ENCODE results near the gene COL2A1.

Gene COL2A1

DNA sequence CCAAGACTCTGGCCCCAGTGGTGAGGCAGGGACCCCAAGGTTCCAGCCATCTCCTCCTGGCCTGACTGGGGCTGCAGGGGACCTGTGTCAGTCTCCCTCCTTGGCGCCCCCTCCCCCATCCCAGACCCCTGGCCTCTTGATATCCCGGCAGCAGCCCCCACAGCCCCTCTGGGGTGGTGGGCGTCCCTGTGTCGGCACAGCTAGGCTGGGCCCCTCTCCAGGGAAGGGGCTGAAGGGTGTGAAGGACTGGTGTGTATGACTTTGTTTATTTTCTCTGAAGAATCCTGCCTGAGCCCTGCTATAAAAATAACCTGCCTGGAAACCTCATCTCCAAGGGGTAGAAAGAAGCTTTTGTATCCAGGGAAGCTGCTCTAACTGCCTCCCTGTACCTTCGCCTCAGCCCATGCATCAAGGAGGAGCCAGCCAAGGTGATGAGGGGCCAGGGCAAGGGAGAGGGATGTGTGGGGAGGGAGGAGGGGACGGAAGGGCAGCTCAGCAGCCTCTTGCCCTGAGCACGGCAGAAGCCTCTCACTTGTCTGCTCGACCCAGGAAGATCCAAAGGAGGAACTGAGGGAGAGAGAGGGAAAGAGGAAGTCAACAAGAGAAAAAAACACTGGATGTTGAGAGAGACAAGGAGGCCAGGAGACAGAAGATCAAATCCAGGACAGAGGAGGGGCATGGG lies 25.4 kb upstream of the COL2A1 start:
- DNase-seq = no peak

- DNase-seq = no peak
Observed at GRCh38 chr12:48028541-48029431, 24.5 kb upstream of the COL2A1 start.

DNA sequence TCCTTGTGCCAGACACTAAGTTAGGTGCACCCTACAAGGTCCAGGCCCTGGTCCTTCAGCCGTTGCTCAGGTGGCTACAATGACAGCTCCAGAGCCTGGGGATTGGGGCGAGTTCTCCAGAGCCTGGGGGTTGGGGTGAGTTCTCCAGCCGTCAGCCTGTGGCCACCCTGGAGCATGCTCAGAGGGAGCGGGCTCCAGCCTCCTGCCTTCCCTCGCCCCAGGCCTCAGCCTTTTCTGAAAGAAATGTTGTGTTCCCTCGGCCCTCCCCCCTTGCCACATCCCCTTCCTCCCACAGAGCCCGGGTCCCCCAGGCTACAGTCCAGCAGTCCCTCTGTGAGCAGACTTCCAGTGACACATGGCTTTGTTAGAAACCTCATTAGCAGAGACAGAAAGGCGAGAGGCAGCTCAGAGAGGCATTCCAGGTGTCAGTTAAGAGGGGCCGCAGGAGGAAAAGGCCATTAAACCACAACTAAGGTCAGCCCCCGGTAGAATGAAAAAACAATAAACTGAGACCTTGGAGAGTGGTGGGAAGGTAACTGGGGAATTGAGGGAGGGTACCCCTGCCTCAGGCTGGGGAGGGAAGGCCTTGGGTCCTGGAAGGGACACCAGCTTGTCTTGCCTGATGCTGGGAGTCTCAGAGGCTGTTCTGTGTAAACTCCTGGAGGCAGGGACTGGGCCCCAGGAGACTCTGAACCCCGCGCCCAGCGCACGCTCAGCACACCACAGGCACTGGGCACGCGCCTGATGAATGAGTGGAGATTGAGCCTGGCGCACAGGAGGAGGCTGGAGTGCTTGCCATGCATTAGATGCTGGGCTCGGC lies 23.1 kb upstream of the COL2A1 start:
- DNase-seq = no peak

DNA sequence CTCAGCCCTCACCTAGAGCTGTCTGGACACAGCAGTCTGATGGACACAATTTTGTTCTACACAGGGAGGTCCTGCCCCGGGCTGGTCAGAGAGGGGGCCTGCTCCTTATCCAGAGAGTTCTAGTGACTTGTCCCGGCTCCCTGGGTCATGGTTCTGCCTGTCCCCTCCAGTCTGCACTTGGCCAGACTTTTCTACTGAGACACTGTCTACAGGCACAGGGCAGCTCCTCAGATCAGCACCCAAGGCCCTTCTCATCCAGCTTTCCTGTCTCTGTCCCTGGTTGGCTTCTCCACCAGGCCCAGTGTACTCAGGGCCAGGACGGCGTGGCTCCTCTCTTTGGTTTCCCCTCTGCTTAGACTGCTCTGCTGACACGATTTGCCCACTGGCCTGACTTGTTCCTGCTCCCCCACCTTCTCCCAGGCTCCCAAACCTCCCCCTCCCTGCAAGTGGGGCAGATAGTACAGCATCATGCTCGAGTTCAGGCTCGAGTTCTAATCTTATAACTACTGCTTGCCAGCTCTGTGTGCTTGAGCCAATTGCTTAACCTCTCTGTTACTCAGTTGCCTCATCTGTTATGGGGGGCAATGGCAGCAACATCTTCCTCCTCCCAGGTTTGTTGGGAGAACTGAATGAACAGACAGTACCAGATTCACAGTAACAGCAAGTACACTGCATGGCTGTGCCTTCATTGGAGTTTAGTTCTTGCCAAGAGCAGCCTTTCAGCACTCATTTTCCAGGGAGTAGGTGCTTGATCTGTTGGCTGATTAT lies 22.0 kb upstream of the COL2A1 start:
- no peak for DNase-seq

GRCh38 chr12:48025281-48025680 lies 21.0 kb upstream of the COL2A1 start:
- DNase-seq = no peak

DNA sequence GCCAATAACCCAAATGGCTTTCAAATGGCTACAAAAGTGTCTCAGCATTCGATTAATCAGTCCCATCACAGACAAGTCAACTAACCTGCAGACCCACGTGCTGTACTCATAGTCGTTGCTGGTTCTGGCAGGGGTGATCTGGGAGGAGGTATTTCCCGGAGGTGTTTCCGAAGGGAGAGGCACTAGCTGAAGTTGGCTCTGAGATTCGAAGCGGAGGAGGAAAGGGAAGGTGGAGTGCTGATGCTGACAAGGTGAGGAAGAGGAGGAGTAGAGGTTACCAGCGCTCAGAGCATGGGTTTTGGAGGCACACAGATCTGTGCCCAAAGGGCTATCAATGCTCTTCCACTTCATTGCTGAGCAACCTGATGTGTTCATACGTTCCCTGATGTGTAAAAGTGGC lies 20.5 kb upstream of the COL2A1 start:
- no peak for DNase-seq

DNA sequence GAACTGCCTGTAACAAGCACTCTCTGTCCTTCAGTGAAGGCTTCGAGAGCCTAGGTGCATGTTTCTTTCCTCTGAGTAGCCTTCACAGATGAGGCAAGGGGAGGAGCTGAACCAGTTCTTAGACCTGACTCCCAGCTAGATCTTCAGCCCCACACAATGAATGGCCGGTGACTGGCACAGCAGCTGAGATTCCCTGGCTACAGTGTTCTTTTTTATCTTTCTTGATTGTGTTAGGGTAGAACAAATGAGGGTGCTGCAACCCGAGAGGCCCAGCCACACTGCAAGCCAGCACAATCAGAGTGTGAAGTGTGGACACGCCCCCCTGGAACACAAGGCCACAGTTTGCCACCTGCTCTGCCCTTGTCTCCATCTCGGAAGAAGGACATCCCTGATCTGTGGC lies 19.1 kb upstream of the COL2A1 start:
- DNase-seq = no peak

GRCh38 chr12:48022676-48023385 lies 18.6 kb upstream of the COL2A1 start:
- DNase-seq = no peak

GRCh38 chr12:48022180-48022521 lies 17.9 kb upstream of the COL2A1 start:
- DNase-seq = no peak

DNA sequence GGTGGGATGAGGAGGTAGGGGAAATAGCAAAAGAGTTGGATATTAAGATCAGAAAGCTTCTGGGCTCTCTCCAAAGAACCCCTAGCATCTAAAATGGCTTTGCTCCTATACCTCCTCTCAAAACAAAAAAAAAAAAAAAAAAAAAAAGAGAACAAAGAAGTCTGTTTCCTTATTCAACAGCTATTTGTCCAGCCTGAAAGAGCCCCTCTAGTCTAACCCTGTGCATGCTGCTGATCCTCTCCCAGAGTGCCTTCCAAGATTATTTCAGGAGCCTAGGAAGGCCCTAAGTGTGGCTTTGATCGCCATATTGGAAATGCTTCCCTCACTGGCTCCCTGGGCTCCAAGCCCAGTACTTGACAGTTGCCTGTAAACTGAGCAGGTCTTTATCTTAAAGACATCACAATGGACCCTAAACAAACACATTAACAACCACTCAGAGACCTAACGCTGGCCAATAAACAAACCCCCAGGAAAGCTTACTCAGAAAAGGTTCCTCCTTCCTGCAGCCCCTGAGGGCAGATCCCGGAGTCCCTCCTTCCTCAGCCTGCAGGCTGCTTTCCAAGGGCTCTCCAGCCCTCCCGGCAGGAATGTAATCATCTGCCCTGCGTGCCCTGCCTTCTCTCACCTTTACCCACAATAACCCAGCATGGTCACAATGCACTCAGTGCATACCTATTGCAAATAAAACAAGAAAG lies 17.4 kb upstream of the COL2A1 start:
- DNase-seq = no peak

DNA sequence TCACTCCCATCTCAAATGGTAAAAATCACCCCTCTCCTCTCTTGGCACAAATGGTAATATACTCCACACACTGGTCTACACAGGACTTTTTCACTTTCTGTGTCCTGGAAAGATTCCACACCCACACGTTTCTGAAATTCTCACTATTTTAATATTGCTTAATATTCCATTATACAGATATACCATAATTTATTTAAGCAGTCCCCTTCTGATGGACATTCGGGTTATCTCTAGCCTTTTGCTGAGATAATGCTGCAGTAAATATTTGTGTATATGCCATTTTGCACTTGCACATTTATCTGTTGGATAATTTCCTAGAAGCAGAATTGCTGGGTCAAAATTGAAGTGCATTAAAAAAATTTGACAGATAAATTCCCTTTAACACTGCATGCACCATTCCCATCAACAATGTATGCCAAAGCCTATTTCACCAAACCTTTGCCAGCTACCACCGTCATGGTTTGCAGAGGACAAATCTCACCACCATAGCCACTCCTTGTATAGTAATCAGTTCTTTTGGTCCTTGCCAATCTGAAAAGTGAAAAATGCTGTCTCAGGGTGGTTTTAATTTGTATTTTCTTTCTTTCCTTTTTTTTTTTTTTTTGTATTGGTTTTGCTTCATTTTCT lies 15.5 kb upstream of the COL2A1 start:
- DNase-seq = no peak

DNA sequence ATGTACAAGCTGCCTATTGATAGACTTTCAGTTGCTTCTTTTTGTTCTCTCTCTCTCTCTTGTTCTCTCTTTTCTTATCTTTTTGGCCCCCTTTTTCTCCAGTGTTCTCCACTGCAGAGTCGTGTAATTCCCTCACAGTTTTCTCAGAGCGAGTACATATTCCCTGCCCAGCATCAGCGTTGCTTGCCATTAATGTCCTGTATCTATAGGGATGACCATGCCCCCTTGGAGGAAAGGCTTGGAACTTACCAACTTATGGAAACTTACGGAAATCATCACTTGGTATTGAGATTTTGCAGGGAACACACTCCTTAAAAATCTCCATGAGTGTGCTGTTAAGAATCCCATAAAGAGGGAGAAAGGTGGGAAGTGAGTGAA lies 14.3 kb upstream of the COL2A1 start:
- DNase-seq = no peak

DNA sequence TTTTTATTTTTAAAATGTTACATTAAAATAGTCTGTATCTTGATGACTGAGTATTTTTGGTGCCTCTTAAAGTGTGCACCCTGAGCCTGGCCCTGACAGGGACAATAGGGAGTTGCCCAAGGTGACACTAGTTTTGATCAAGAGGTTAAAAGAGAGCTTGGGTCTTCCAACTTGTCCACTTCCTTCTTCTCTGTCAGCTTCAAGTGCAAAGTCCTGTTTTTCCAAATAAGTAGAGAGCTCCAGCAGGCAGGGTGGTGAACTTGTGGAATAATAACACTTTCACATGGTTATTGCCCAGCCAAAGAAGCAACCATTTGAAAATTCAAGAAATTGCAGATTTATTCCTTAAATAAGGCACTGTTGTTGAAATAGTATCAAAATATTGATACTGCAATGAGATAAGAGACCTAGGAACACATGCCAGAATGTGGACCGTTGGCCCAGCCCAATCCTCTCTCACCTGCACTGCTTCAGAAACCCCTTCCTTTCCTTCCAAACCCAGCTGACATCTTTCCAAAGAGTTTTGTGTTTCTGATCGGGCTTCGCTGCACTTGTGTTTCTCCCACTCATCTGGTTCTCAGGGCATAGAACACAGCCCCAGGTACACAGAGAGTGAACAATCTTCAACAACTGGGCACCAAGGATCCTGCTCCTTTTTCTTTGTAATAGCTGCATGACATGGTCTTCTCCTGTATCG lies 13.8 kb upstream of the COL2A1 start:
- no peak for DNase-seq

DNA sequence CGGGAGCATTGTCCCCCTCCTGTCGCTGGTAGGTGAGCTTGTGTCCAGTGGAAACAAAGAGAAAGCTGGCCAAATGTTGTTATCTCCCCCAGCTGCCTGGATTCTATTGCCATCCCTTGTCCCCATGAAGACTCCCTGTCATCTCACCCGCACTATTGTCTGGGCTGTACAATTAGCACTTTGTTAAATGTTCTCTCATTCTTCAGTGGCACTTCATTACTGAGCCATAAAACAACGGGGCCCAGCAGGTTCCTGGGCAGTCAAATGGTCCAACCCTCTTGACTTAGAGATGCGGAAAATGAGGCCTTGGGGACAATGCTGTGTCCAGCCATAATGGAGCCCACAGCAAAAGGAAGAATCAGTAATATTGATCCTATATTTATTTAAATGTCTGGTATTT lies 13.2 kb upstream of the COL2A1 start:
- DNase-seq = no peak

- no peak for DNase-seq
Observed at GRCh38 chr12:48016373-48017020, 12.2 kb upstream of the COL2A1 start.

DNA sequence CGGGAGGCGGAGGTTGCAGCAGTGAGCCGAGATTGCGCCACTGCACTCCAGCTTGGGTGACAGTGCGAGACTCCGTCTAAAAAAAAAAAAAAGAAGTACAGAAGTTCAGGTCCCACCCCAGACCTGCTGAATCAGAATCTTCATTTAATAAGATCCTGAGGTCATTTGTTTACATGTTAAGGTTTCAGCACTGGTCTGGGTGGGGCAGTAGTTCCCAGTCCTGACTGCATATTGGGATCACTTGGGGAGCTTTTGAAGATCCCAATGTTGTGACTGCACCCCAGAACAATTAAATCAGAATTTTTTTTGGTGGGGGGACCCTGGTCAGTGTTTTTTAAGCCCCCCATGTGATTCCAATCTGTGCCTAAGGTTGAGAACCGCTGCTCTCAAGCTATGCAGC lies 11.7 kb upstream of the COL2A1 start:
- no peak for DNase-seq

GRCh38 chr12:48015129-48015528 lies 10.9 kb upstream of the COL2A1 start:
- no peak for DNase-seq

GRCh38 chr12:48013287-48013686 lies 9.0 kb upstream of the COL2A1 start:
- no peak for DNase-seq

GRCh38 chr12:48012070-48012469 lies 7.8 kb upstream of the COL2A1 start:
- no peak for DNase-seq
